ENCODE measurements around the gene GALR2.

DNA sequence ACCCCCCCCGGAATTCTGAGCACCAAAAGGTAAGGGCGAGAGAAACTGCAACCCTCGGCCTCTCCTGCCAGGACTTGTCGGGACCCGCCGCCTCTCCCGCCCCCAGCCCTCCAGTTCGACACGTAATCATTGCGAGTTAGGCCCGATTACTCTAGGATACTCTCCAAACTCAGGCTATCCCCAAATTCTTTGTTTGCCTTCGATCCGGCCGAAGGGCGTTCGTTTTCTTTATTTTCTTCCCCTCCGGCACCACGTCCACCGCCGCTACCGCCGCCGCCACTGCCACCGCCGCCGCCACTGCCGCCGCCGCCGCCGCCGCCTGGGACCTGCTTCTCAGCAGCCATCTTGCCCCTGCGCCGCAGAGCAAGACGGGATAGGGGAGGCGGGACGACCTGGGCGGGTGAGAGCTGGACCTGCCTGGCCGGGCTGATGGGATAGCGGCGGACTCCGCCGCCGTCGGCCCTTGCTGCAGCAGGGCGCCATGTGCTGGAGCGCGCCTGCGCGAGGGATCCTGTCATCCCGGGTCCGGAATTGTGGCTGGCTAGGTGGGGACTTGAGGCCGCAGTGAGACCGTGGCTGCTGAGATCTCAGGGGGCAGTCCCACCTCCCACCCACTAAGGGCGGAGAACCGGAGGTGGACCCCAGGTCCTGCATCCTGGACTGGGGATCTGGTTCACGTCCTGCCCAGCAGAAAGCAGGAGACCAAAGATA is 2.3 kb upstream of the GALR2 start, which contains the start of gene SRP68:
- TF ChIP-seq GATA2 (IDR thresholded peaks at IDR 0.05; ENCODE audit: low read depth, low read length) = no peak
- TF ChIP-seq GATA3 (IDR thresholded peaks at IDR 0.05; ENCODE audit: low read depth, low read length) = no peak

Data from SH-SY5Y (cell line).